ENCODE data around the gene DZANK1. TPM values are rescaled to one million over a fixed set of nuclear protein-coding genes. Genes with fewer than 3 reads are reported as not detected.

The DZANK1 gene
- 1.1 and 1.5 TPM in 2 replicates for total RNA-seq

DNA sequence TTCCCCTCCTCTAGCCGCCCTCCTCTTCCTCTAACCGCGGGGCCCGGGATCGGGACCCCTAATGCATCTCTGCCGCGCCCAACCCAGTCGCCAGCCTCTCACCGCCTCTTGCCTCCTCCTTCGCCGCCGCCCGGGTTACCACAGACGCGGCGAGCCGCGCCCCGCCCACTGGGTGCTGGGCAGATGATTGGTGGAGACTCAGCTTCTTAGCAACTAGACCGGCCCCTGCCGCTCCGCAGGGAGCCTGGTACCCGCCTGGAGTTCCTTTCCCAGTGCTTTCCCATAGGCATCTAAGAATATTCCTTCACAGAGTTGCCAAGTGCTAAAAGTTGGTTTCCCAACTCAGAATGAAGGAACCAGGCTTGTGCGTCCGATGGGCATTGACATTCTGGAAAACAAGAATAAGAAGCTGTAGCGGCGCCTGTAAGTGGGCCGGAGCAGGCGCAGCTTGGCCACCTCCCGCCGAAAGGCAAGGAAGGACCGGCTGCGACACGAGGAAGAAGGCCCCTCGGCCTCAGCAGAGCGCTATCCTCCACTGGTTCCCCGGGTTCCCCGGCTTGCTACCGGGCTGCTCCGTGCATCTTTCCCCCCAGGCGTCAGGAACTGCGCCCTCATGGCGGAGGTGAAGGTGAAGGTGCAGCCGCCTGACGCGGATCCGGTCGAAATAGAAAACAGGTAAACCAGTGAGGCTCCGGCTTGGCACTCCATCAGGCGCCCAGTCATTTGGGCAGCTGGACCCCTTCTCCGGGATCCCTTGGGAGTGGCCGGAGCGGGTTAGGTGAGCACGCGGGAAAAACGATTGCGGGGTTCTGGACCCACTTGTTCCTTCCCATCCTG, at the start of gene DZANK1, which contains the start of gene POLR3F:
TSS of gene DZANK1 (minus strand) at position 137 of the 837 bp plus-strand sequence. CDS start 1,672 bp downstream, outside the sequence.
TSS of gene POLR3F (plus strand) at position 497 of the 837 bp plus-strand sequence. CDS start at position 614, 117 bp downstream.

DNA sequence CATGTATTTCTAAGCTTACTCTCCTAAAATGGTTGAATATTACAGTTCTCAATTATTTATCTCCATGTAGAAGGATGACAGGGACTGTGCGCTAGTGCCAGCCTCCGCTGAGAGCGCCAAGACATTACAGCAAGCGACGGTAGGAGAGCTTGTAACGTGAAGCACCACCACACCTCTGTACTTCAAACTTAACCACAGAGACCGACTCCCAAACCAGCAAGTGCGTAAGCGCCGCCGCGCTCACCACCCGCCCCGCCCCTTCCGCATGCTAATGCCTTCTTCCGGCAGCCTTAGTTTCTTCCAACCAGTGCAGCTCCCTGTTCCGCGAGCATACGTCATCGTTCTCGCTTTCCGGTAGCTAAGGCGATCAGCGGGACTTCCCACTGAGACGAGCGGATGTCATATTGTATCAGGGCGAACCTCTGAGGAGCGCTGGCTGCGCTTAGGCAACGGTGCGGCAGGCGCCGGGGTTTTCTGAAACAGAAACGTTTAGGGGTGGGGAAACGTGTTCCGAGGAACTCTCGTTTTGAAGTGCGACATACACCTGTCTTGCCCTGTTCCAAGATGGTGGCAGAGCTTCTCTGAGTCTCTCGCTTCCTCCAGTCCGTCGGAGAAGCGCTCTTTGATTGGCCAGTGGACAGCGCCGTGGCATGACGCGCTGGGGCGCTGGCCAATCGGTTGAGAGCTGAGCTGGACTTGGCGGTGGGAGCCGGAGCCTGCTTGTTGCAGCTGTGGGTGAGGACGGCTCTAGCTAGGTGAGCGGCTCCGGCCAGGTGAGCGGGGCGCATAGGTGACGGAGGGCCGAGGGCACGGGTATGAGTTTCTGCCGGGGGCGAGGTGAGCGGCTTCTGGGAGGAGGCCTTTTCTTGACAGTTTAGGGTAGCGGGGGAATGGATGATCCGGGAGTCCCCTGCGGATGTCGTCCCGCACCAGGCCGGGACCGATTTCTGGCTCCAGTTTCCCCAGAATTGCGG, 40.7 kb upstream of the DZANK1 start, which contains the start of gene SEC23B:
TSS of gene SEC23B (plus strand) at position 723 of the 974 bp plus-strand sequence. CDS start 2,896 bp downstream, outside the sequence.

DNA sequence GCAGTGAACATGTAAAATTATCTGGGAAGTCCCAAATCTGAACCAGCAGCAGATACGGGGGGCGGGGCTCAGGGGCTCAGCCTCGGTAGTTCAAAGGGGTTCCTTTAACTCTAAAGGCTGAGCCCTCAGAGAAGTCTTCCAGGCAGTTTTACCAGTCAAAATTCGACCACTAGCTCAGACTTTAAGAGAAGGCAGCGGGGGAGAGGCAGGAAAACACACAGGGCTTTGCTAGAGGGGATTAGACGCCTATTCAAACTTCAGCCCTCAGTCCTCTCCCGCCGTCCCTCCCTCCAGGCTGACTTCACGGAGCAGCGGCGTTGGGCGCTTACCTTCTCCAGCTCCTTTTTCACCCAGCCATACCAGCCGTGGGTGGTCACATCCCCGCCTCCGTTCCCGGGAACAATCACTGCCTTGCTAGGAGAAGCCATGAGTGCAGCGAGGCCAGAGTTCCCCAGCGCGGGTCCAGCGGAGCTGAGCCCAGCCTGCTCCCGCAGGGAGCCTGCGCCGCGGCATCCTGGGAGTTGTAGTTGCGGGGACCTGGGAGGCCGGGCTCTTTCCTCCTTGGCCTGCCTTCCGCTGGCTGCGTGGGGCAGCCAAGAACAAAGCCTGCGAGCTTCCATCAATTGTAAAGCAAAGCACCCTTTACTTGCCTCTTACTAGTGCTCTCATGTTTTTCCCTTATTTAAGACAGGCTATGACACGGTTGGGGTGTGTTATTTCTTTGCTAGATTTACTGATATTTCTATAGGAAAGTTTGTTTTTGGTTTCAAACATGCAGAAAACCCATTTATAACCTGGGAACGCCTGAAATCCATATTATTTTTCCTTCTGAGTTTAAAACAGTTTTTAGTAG, 30.1 kb upstream of the DZANK1 start, which contains the start of gene RBBP9:
TSS of gene RBBP9 (minus strand) at position 486 of the 853 bp plus-strand sequence. CDS start at position 428, 58 bp downstream.

Other genes with a start within 250 kb of the DZANK1 start
- gene ZNF133, start 178.5 kb downstream of the DZANK1 start, total RNA-seq, result 21.8 and 28.6 TPM in 2 replicates
- 10.5 and 13.6 TPM in 2 replicates for gene POLR3F, start 360 bp upstream of the DZANK1 start, total RNA-seq
- gene RBBP9, start 30.2 kb upstream of the DZANK1 start, total RNA-seq, result 16.2 and 24.9 TPM in 2 replicates
- 68.6 and 87.4 TPM in 2 replicates for gene SEC23B, start 40.9 kb upstream of the DZANK1 start, total RNA-seq
- 89.2 and 116 TPM in 2 replicates for gene SMIM26, start 100.4 kb upstream of the DZANK1 start, total RNA-seq
- 127 and 206 TPM in 2 replicates for gene DTD1, start 121.0 kb upstream of the DZANK1 start, total RNA-seq